Measurements from ENCODE around the gene TMEM221.

Gene TMEM221

GRCh38 chr19:17405250-17406045, 43.0 kb downstream of the TMEM221 start, which contains the start of gene BST2:
Gene BST2, minus strand, starts transcription at chr19:17405630. Its CDS starts 55 bp downstream, at chr19:17405575.
- DNase-seq (ENCODE audit: low spot score), result peak; percentile 94

- no peak for DNase-seq (ENCODE audit: low spot score)
Observed at GRCh38 chr19:17404621-17405249, 43.7 kb downstream of the TMEM221 start.

GRCh38 chr19:17404015-17404414, 44.5 kb downstream of the TMEM221 start:
- peak; percentile 34 for DNase-seq (ENCODE audit: low spot score)

GRCh38 chr19:17402982-17403855, 45.2 kb downstream of the TMEM221 start:
- peak; percentile 41 for DNase-seq (ENCODE audit: low spot score)

- DNase-seq (ENCODE audit: low spot score), result no peak
Observed at GRCh38 chr19:17401628-17402027, 46.8 kb downstream of the TMEM221 start.

- DNase-seq (ENCODE audit: low spot score), result no peak
Observed at GRCh38 chr19:17398902-17399527, 49.5 kb downstream of the TMEM221 start.

GRCh38 chr19:17394891-17395415, 53.5 kb downstream of the TMEM221 start:
- DNase-seq (ENCODE audit: low spot score), result no peak

GRCh38 chr19:17393914-17394313, 54.6 kb downstream of the TMEM221 start, which contains the start of gene CCDC194:
Gene CCDC194, minus strand, starts transcription at chr19:17394196. Its CDS starts 38 bp downstream, at chr19:17394158.
- DNase-seq (ENCODE audit: low spot score), result no peak

- DNase-seq (ENCODE audit: low spot score), result no peak
Observed at GRCh38 chr19:17393002-17393401, 55.5 kb downstream of the TMEM221 start.

- peak; percentile 93 for DNase-seq (ENCODE audit: low spot score)
Observed at GRCh38 chr19:17391371-17392151, 56.9 kb downstream of the TMEM221 start.

GRCh38 chr19:17390665-17391370, 57.6 kb downstream of the TMEM221 start:
- DNase-seq (ENCODE audit: low spot score), result peak; percentile 94

- DNase-seq (ENCODE audit: low spot score), result no peak
Observed at GRCh38 chr19:17389957-17390664, 58.4 kb downstream of the TMEM221 start.

GRCh38 chr19:17389288-17389687, 59.2 kb downstream of the TMEM221 start:
- no peak for DNase-seq (ENCODE audit: low spot score)

GRCh38 chr19:17385878-17386611, 62.4 kb downstream of the TMEM221 start:
- DNase-seq (ENCODE audit: low spot score), result peak; percentile 79
